Measurements from ENCODE around the gene IRS1. TPM values are rescaled to one million over a fixed set of nuclear protein-coding genes. Genes with fewer than 3 reads are reported as not detected.
A peak's percentile ranks its signal among the peaks of the same experiment; 100 is the strongest.

Gene IRS1
- polyA plus RNA-seq, 1 of the 3 experiments (the other 2 are of a cell fraction): 16.5 TPM

DNA sequence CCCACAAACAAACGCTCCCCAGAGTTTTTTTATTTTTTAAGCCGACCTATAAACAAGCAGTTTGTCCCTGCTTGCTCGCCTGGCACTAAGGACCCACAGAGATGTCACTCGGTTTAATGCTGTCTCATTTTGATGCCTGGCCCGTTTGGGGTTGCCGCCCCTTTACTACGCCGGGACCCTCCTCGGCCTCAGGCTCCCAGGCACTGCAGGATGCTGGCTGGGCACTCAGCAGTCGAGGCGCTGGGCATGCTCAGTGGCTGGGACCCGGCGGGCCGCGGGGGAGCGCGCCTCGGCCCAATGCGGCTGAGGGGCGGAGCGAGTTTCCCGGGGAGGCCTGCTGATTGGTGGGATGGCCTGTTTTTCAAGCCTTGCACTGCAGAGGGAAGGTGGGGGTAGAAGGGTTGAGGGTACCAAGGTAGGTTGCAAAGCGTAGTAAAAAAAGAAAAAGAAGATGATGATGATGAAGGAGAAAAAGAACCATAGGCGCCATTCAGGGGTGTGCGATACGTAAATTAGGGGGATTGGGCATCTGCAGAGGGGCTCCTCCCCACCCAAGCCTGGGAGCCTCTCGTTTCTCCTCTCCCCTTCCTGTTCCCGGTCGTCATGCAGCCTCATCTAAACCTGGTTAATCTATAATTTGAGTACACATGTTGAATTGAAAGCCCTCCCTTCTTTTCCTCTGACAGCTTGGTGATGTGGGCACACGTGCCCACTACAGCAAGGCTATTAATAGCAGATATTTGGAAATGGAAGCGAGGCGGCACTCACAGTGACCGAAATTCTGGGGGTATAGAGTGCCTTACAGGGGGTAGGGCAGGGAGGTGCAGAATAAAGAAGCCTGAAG is 1.5 kb upstream of the IRS1 start (continued):
- TF ChIP-seq FOXJ3 (CRISPR knock-in tag; IDR thresholded peaks at IDR 0.05): no peak
- no peak for TF ChIP-seq JUND (IDR thresholded peaks at IDR 0.05)
- no peak for TF ChIP-seq USF2 (IDR thresholded peaks at IDR 0.05; ENCODE audit: borderline replicate concordance, low read depth, low read length)
- no peak for TF ChIP-seq ELF1 (IDR thresholded peaks at IDR 0.05)
- TF ChIP-seq YY1 (IDR thresholded peaks at IDR 0.05; ENCODE audit: low read depth): 0 out of 2 replicates have a peak, but pooled peaks have one; percentile 20
- TF ChIP-seq, protein P1, sequence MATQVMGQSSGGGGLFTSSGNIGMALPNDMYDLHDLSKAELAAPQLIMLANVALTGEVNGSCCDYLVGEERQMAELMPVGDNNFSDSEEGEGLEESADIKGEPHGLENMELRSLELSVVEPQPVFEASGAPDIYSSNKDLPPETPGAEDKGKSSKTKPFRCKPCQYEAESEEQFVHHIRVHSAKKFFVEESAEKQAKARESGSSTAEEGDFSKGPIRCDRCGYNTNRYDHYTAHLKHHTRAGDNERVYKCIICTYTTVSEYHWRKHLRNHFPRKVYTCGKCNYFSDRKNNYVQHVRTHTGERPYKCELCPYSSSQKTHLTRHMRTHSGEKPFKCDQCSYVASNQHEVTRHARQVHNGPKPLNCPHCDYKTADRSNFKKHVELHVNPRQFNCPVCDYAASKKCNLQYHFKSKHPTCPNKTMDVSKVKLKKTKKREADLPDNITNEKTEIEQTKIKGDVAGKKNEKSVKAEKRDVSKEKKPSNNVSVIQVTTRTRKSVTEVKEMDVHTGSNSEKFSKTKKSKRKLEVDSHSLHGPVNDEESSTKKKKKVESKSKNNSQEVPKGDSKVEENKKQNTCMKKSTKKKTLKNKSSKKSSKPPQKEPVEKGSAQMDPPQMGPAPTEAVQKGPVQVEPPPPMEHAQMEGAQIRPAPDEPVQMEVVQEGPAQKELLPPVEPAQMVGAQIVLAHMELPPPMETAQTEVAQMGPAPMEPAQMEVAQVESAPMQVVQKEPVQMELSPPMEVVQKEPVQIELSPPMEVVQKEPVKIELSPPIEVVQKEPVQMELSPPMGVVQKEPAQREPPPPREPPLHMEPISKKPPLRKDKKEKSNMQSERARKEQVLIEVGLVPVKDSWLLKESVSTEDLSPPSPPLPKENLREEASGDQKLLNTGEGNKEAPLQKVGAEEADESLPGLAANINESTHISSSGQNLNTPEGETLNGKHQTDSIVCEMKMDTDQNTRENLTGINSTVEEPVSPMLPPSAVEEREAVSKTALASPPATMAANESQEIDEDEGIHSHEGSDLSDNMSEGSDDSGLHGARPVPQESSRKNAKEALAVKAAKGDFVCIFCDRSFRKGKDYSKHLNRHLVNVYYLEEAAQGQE (IDR thresholded peaks at IDR 0.05; ENCODE audit: low read depth, low read length): no peak
- peak; percentile 71 for TF ChIP-seq POLR2AphosphoS5 (IDR thresholded peaks at IDR 0.05; ENCODE audit: low read depth, low read length)
- peak; percentile 86 for TF ChIP-seq NRF1 (IDR thresholded peaks at IDR 0.05; ENCODE audit: low read depth, low read length)
- TF ChIP-seq PBX3 (IDR thresholded peaks at IDR 0.05): peak; percentile 99
- peak; percentile 2; the same call in 1 of the 2 replicates for TF ChIP-seq RXRA (IDR thresholded peaks at IDR 0.05; ENCODE audit: borderline replicate concordance, low read depth)
- TF ChIP-seq RAD21 (IDR thresholded peaks at IDR 0.05; ENCODE audit: low read length): no peak
- peak; percentile 61 for TF ChIP-seq MAX (IDR thresholded peaks at IDR 0.05; ENCODE audit: low read depth)
- no peak for TF ChIP-seq FOSL2 (IDR thresholded peaks at IDR 0.05; ENCODE audit: borderline replicate concordance, low read depth)
- TF ChIP-seq ZBTB33 (IDR thresholded peaks at IDR 0.05; ENCODE audit: borderline replicate concordance, low read depth): no peak
